ENCODE data around the gene USP36. TPM values are rescaled to one million over a fixed set of nuclear protein-coding genes. Genes with fewer than 3 reads are reported as not detected.
"Not testable (repeated sequence)": the region's sequence is repeated elsewhere in the genome, so short reads cannot be mapped to it uniquely, and the experiment has no call there.

USP36 gene
- polyA plus RNA-seq, 3 donors from 2014 or later = 9.6 to 31.7 (median 22.7) TPM

DNA sequence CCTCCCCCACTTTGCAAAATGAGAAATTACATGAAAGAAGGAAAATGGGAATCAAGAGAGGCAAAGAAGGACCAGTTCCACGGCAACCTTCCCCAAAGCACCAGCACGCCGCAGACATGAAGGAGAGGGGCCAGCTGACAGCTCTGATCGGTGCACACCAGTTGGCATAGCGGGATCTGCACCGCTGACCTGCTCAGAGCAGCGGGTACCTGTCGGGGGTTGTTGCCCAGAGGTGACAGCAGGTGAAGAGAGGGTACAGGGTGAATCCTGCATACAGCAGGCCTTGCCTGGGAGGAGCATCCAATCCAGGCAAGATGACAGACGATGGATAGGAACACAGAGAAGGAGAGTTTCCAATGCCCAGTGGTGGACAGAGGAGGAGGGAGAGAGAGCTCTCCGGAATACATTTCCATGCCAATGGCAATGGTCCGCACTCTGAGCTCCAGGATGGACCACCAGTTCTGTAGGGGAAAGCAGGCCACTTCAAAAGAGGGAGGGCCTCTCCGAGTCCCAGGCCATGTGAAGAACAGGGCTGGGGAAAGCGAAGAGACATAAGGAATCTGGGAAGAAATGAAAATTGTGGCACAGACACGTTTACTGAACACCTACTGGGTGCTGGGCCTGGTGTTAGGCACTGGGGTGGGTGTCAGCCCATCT is 38.4 kb upstream of the USP36 start:
- H3K36me3 Mint-ChIP-seq = peaks cover 0 to 3% (median 0%) of the 10 kb centered on the region in 3 donors
- peaks cover 2 to 13% (median 4%) of the 10 kb centered on the region in 3 donors for H3K27me3 Mint-ChIP-seq (ENCODE audit: low read depth in 3 of 3)
- H3K9me3 Mint-ChIP-seq = no peaks in the 10 kb centered on the region
- H3K27ac Mint-ChIP-seq = peak overlapping the region in 1 of 6 donors; percentile 33
- DNase-seq = no peak
- H3K4me3 Mint-ChIP-seq = peak overlapping the region in 1 of 5 donors; percentile 33
- peaks cover 23 to 29% of the 10 kb centered on the region in 2 donors for H3K4me1 Mint-ChIP-seq

DNA sequence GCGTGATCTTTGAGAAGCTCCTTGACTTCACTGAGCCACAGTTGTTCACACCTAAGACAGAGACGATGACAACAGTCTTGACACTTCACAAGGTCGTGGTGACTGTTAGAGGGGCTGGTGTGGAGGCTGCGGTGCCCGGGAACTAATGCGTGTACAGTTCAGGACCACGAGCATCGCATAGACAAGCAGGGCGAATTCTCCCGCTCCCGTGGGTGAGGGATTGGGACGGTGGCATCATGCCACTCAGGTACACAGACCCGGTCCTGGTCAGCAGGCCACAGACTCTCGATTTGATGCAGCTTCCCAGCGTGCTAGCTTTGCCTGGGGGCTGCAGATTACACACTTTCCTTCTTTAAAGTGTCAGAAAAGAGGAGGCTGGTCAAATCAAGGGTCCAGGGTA is 37.6 kb upstream of the USP36 start:
- H3K4me3 Mint-ChIP-seq = no peak overlapping the region
- no peaks in the 10 kb centered on the region for H3K9me3 Mint-ChIP-seq
- H3K4me1 Mint-ChIP-seq = peaks cover 21 to 27% of the 10 kb centered on the region in 2 donors
- H3K27me3 Mint-ChIP-seq (ENCODE audit: low read depth in 3 of 3) = peaks cover 1 to 13% (median 4%) of the 10 kb centered on the region in 3 donors
- H3K27ac Mint-ChIP-seq = no peak overlapping the region
- peaks cover 0 to 3% (median 0%) of the 10 kb centered on the region in 3 donors for H3K36me3 Mint-ChIP-seq
- no peak for DNase-seq

DNA sequence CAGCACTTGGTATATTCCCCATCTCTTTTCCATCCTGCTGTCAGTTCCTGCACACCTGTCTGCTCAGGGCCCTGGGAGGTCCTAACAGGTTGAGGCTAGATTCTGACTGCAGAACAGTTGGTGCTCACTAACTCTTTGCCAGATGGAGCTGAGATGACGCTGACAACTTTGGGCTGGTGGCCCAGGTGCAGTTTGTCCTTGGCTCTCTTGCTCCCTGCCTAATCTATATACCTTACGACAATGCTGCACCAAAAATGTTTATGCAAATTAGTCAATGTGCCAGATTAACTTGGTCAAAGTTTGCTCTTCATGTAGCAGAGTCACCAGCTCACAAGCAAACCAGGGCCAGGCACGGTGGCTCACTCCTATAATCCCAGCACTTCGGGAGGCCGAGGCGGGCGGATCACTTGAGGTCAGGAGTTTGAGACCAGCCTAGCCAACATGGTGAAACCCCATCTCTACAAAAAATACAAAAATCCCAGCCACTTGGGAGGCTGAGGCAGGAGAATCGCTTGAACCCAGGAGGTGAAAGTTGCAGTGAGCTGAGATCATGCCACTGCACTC is 36.4 kb upstream of the USP36 start:
- H3K4me1 Mint-ChIP-seq = peaks cover 10 to 17% of the 10 kb centered on the region in 2 donors
- DNase-seq, H3K36me3 Mint-ChIP-seq, H3K9me3 Mint-ChIP-seq, H3K27ac Mint-ChIP-seq, H3K4me3 Mint-ChIP-seq: not testable (repeated sequence)
- H3K27me3 Mint-ChIP-seq (ENCODE audit: low read depth in 3 of 3) = peaks cover 0 to 13% (median 4%) of the 10 kb centered on the region in 3 donors

DNA sequence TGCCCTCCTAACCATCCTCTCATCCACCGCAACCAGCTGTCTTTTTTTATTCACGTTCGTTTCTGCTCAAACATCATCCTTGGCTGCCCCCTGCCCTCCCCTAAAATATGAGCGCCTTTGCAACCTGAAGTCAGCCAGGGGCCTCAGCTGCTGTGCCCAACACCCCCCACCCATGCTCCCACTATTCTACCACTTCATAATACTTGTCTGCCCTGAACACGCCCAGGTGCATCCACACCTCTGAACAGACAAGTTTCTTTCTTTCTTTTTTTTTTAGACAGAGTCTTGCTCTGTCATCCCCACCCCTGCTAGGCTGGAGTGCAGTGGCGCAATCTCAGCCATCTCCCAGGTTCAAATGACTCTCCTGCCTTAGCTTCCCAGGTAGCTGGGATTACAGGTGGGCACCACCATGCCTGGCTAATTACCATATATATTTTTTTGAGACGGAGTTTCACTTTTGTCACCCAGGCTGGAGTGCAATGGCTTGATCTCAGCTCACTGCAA is 35.5 kb upstream of the USP36 start:
- peaks cover 0 to 13% (median 4%) of the 10 kb centered on the region in 3 donors for H3K27me3 Mint-ChIP-seq (ENCODE audit: low read depth in 3 of 3)
- peaks cover 0 to 3% (median 0%) of the 10 kb centered on the region in 3 donors for H3K36me3 Mint-ChIP-seq
- no peaks in the 10 kb centered on the region for H3K9me3 Mint-ChIP-seq
- no peak overlapping the region for H3K27ac Mint-ChIP-seq
- no peak overlapping the region for H3K4me3 Mint-ChIP-seq
- peaks cover 8 to 17% of the 10 kb centered on the region in 2 donors for H3K4me1 Mint-ChIP-seq
- DNase-seq = no peak

DNA sequence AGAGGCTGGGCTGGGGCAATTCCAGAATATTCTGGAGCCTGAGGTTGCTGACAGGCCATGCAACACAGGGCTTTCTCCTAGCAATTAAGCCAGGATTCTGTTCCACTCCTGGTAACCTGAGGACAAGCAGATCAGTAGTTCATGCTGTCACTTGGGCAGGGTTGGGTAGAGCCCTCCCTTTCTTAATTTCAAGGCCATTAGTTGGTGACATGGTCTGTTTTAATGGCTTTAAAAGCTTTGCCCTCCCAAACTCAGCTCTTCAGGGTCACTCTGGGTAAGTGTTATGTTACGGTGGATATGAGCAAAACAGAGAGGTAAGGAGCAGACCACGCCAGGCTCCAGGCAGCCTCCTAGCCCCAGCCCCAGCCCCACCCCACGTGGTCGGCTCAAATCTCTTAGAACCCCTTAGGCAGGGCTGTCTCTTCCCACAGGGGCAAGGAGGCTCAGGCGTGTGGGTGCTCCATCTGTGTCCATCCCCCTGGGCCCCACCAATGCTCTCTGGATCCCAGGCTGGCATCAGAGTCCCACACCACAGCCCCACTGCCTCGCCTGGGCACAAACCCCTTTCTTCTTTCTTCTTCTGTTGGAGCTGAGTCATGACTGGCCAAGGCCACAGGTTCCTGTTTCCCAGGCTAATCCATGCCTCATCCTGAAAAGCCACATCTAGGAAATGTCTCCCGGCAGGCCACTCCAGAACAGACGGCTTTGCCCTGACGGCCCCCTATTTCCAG is 34.9 kb upstream of the USP36 start:
- Mint-ChIP-seq H3K4me1 (peaks cover 8 to 17% of the 10 kb centered on the region in 2 donors), H3K4me3 (no peak overlapping the region), H3K27ac (no peak overlapping the region), H3K27me3 (ENCODE audit: low read depth in 3 of 3) (peaks cover 0 to 15% (median 4%) of the 10 kb centered on the region in 3 donors), H3K36me3 (peaks cover 0 to 3% (median 0%) of the 10 kb centered on the region in 3 donors), H3K9me3 (no peaks in the 10 kb centered on the region)
- no peak for DNase-seq

DNA sequence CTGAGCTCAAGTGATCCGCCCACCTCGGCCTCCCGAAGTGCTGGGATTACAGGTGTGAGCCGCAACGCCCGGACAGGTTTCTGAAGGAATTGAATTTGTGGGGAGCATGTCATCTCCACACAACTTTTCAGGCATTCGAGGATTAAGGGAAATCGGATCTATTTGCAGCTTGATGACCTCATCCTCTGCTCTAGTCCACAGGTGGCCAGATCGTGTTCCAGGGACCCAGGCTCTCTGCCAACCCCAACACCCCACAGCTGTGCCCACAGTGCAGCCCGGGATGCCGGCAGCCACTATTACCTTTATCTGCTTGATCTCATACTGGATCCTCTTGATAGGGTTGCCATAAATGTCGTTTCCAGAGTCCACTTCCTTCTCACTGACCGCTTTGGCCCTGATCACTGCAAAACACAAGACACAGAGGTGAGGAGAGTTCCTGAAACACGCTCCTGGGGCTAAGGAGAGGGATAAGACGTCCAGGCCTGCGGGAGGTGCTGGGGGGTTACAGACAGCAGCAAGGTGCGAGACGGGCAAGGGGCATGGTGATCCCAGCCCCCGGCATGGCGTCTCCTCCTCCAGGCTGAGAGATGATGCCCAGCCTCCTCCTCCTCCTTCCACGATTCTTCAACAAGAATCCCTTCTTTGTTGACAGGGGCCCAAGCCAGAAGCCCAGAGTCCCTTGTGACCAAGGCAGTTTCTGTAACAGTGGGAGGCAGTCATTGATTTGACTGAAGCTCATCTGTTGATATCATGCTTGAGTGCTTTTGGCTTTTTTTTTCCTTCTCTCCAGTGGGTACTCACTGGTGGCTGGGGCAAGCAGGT is 33.1 kb upstream of the USP36 start:
- no peak overlapping the region for H3K27ac Mint-ChIP-seq
- no peak overlapping the region for H3K4me3 Mint-ChIP-seq
- H3K36me3 Mint-ChIP-seq = peaks cover 0 to 3% (median 0%) of the 10 kb centered on the region in 3 donors
- no peak for DNase-seq
- H3K27me3 Mint-ChIP-seq (ENCODE audit: low read depth in 3 of 3) = peaks cover 0 to 13% (median 4%) of the 10 kb centered on the region in 3 donors
- no peaks in the 10 kb centered on the region for H3K9me3 Mint-ChIP-seq
- peaks cover under 1 to 2% of the 10 kb centered on the region in 2 donors for H3K4me1 Mint-ChIP-seq

DNA sequence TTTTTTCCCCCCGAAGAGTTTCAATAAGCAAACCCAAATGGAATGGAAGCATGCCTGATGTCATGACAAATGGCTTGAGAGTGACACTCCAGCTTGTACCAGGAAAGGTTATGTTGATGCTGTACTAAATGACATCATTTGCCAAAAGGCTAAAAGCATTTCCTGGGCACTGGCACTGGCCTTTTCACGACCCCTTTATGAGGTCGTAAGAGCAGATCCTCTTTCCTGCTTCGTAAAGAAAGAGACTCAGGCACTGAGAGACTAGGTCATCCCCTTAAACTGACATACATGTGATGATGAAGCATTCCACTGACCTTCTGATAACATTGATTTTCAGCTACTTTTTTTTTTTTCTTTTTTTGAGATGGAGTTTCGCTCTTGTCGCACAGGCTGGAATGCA is 31.9 kb upstream of the USP36 start:
- Mint-ChIP-seq H3K27me3 (ENCODE audit: low read depth in 3 of 3) (peaks cover 0 to 7% (median 4%) of the 10 kb centered on the region in 3 donors), H3K27ac (no peak overlapping the region), H3K4me1 (no peaks in the 10 kb centered on the region), H3K4me3 (no peak overlapping the region), H3K36me3 (peaks cover 0 to 3% (median 0%) of the 10 kb centered on the region in 3 donors), H3K9me3 (no peaks in the 10 kb centered on the region)
- no peak for DNase-seq

DNA sequence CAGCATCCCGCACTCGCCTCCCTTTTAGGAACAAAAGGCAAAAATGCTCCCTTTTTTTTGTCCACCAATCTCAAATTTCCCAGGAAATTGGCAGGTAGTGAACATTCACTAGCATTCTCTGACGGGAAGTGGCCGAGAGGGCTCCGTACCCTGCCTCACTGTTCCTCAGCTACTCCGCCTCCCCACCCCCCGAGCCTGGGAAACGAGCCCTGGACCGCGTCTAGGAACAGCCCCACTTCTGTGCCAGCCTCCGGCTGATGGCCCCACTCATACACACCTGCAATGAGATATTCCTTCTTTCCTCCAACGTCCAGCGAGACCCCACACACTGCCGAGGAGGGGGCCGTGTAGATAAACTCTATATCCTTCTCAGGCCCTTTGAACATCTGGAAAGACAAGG is 30.0 kb upstream of the USP36 start:
- peaks cover 0 to 4% (median 1%) of the 10 kb centered on the region in 3 donors for H3K27me3 Mint-ChIP-seq (ENCODE audit: low read depth in 3 of 3)
- H3K9me3 Mint-ChIP-seq = no peaks in the 10 kb centered on the region
- H3K36me3 Mint-ChIP-seq = no peaks in the 10 kb centered on the region
- H3K4me3 Mint-ChIP-seq = no peak overlapping the region
- no peak for DNase-seq
- no peaks in the 10 kb centered on the region for H3K4me1 Mint-ChIP-seq
- no peak overlapping the region for H3K27ac Mint-ChIP-seq

DNA sequence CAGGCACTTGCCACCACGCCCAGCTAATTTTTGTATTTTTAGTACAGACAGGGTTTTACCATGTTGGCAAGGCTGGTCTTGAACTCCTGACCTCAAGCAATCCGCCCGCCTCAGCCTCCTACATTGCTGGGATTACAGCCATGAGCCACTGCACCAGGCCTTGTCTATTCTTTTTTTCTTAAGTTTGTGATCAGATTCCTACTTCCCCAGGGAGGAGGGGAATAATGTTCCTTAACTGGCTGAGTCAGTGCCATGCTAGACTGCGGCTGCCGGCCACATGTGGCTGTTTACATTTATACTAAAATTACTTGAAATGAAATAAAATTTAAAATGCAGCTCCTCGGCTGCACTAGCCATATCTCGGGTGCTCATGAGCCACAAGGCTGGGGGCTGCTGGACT is 27.8 kb upstream of the USP36 start:
- H3K27ac Mint-ChIP-seq = no peak overlapping the region
- no peak overlapping the region for H3K4me3 Mint-ChIP-seq

DNA sequence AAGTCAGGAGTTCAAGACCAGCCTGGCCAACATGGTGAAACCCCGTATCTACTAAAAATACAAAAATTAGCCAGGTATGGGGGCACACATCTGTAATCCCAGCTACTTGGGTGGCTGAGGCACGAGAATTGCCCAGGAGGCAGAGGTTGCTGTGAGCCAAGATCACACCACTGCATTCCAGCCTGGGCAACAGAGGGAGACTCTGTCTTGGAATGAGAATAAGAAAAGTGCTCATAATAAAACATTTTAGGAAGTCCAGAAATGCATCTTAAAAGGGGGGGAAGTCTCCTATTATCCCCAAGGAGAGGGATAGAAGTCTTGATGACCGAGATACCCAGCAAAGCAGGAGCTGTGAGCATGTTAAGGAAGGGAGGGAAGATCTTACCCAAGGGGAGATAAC is 26.4 kb upstream of the USP36 start:
- not testable (repeated sequence) for H3K36me3 Mint-ChIP-seq, H3K27ac Mint-ChIP-seq, H3K9me3 Mint-ChIP-seq, H3K4me1 Mint-ChIP-seq, DNase-seq, H3K4me3 Mint-ChIP-seq
- peaks cover 0 to 11% (median 0%) of the 10 kb centered on the region in 3 donors for H3K27me3 Mint-ChIP-seq (ENCODE audit: low read depth in 3 of 3)

More for the DNA sequence above, 27.8 kb upstream of the USP36 start:
- peaks cover 0 to 10% (median 0%) of the 10 kb centered on the region in 3 donors for H3K27me3 Mint-ChIP-seq (ENCODE audit: low read depth in 3 of 3)
- no peak for DNase-seq
- no peaks in the 10 kb centered on the region for H3K36me3 Mint-ChIP-seq
- no peaks in the 10 kb centered on the region for H3K9me3 Mint-ChIP-seq
- no peaks in the 10 kb centered on the region for H3K4me1 Mint-ChIP-seq

DNA sequence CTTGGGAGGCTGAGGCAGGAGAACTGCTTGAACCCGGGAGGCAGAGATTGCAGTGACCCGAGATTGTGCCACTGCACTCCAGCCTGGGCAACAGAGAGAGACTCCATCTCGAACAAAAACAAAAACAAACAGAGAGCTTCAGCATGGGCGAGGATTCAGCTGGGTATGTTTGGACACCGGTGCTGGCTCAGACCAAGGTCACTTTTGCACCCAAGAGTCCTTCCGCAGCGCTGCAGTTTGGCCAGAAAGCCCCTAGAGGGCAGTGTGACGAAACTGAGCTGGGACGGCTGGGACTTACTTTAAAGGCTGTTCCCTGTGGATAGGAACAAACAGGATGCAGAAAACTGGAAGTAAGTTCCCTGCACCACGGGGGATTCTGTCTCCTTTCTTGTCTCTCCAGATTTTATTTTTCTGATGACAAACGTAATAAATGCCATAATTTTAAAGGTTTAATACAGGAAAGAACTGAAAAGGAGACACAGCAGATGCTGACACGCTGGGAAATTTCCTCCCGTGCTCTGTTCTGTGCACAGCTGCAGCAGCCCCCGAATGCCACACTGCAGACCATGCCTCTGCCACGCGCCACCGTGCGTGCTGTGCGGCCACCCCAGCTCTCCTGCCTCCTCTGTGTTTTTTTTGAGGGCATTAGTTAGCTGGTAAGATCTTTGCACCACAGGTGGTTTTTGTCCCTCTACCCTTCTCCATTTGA is 25.2 kb upstream of the USP36 start:
- DNase-seq = peak; percentile 45 to 47 (median 47)
- no peaks in the 10 kb centered on the region for H3K4me1 Mint-ChIP-seq
- H3K9me3 Mint-ChIP-seq = no peaks in the 10 kb centered on the region
- H3K36me3 Mint-ChIP-seq = no peaks in the 10 kb centered on the region
- peaks cover 0 to 11% (median 0%) of the 10 kb centered on the region in 3 donors for H3K27me3 Mint-ChIP-seq (ENCODE audit: low read depth in 3 of 3)
- H3K4me3 Mint-ChIP-seq = no peak overlapping the region
- no peak overlapping the region for H3K27ac Mint-ChIP-seq

DNA sequence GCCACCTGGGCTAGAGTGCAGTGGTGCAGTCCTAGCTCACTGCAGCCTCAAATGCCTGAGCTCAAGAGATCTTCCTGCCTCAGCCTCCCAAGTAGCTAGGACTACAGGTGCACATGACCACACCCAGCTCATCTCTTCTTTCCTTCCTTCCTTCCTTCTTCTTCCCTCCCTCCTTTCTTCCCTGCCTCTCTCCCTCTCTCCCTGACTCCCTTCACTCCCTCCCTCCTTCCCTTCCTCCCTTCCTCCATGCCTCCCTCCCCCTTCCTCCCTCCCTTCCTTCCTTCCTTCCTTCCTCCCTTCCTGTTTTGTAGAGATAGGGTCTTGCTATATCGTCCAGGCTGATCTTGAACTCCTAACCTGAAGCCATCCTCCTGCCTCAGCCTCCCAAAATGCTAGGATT is 23.5 kb upstream of the USP36 start:
- Mint-ChIP-seq H3K27me3 (ENCODE audit: low read depth in 3 of 3) (peaks cover 0 to 9% (median 0%) of the 10 kb centered on the region in 3 donors), H3K27ac (no peak overlapping the region), H3K4me1 (no peaks in the 10 kb centered on the region), H3K36me3 (no peaks in the 10 kb centered on the region), H3K4me3 (no peak overlapping the region), H3K9me3 (no peaks in the 10 kb centered on the region)
- DNase-seq = no peak
